GM23248 (cell line): ENCODE data around the gene ARMS2. TPM values are rescaled to one million over a fixed set of nuclear protein-coding genes. Genes with fewer than 3 reads are reported as not detected.

Experiments
- DNase-seq: peaks from one replicate; pipeline ENCODE4 v3.0.0-alpha.2; 2015
- H2AFZ ChIP-seq: fragments of 200-600 bp; sonication (generic); 2 replicates; pipeline ENCODE4 v1.6.1; 2016; ENCODE audit warnings: antibody characterized with exemption
- H3F3A ChIP-seq: fragments of 200-600 bp; sonication (generic); 2 replicates; pipeline ENCODE4 v1.6.1; 2016; ENCODE audit warnings: mild to moderate bottlenecking, antibody characterized with exemption, mixed run types; ENCODE audit not compliant: insufficient read depth
- H3K27ac ChIP-seq: fragments of 200-600 bp; sonication (generic); 2 replicates; pipeline ENCODE4 v1.5.1; 2016; ENCODE audit warnings: mild to moderate bottlenecking
- H3K27me3 ChIP-seq: fragments of 200-600 bp; sonication (generic); replicated peaks from 2 replicates; pipeline ENCODE4 v1.6.1; 2016; ENCODE audit warnings: mild to moderate bottlenecking; ENCODE audit not compliant: insufficient read depth
- H3K36me3 ChIP-seq: fragments of 200-600 bp; sonication (generic); 2 replicates; pipeline ENCODE4 v1.6.1; 2016; ENCODE audit warnings: low read depth, mild to moderate bottlenecking
- H3K4me1 ChIP-seq: fragments of 200-600 bp; sonication (generic); 2 replicates; pipeline ENCODE4 v1.6.1; 2016; ENCODE audit warnings: mild to moderate bottlenecking; ENCODE audit not compliant: insufficient read depth
- H3K4me2 ChIP-seq: fragments of 200-600 bp; sonication (generic); one replicate; pipeline ENCODE4 v1.6.1; 2016; ENCODE audit warnings: mild to moderate bottlenecking; ENCODE audit not compliant: unreplicated experiment
- H3K4me3 ChIP-seq: fragments of 200-600 bp; sonication (generic); 2 replicates; pipeline ENCODE4 v1.5.1; 2016; ENCODE audit warnings: mild to moderate bottlenecking
- H3K79me2 ChIP-seq: fragments of 200-600 bp; sonication (generic); 2 replicates; pipeline ENCODE4 v1.6.1; 2016; ENCODE audit warnings: mild to moderate bottlenecking; ENCODE audit not compliant: insufficient read depth
- H3K9ac ChIP-seq: fragments of 200-600 bp; sonication (generic); 2 replicates; pipeline ENCODE4 v1.6.1; 2016; ENCODE audit warnings: mild to moderate bottlenecking
- H3K9me2 ChIP-seq: fragments of 200-600 bp; sonication (generic); 2 replicates; pipeline ENCODE4 v1.6.1; 2016; ENCODE audit warnings: mixed run types, mild to moderate bottlenecking, moderate library complexity; ENCODE audit not compliant: insufficient read depth
- H3K9me3 ChIP-seq: fragments of 200-600 bp; sonication (generic); one replicate; pipeline ENCODE4 v1.6.1; 2017; ENCODE audit warnings: low read depth
- H4K20me1 ChIP-seq: fragments of 200-600 bp; sonication (generic); 2 replicates; pipeline ENCODE4 v1.6.0; 2016; ENCODE audit not compliant: insufficient read depth
- EZH2 ChIP-seq: fragments of 200-600 bp; sonication (generic); IDR thresholded peaks from 2 replicates; pipeline ENCODE4 v1.6.1; 2018; ENCODE audit warnings: antibody characterized with exemption, mild to moderate bottlenecking; ENCODE audit not compliant: insufficient read depth, poor library complexity, severe bottlenecking
- EZH2phosphoT487 ChIP-seq: fragments of 200-600 bp; sonication (generic); IDR thresholded peaks from 2 replicates; pipeline ENCODE4 v1.6.1; 2018; ENCODE audit warnings: antibody characterized with exemption, moderate library complexity, mild to moderate bottlenecking, low read depth; ENCODE audit not compliant: insufficient read depth
- WGBS, 2 experiments: methylation state at CpG; one replicate each; pipeline ENCODE4 v1.1.6; 2015 to 2017; ENCODE audit warnings: low lambda C conversion rate in 2 of 2, low coverage in 1 of 2; ENCODE audit errors: missing lambda C conversion rate in 2 of 2; 5-methylcytosine and 5-hydroxymethylcytosine counted together
- in situ Hi-C: fragments of 300-500 bp; cut with MboI; formaldehyde crosslinking; loops from 2 replicates; pipeline ENCODE4 v1.15.0; 2020
- polyA plus RNA-seq: library from polyadenylated mRNA; unstranded; fragments of >200 nt; fragmentation: Nextera tagmentation; extraction: Ambion mirVana; gene quantifications from 2 replicates; pipeline ENCODE4 v1.2.1, GENCODE V29; 2016
- total RNA-seq: library from RNA; depleted of rRNA; stranded (reverse); fragments of >200 nt; shearing (Covaris generic); gene quantifications from 2 replicates; pipeline ENCODE4 v1.2.3, GENCODE V29; 2014

Gene ARMS2
- total and polyA plus RNA-seq, 2 experiments from 2014 or later: not detected

DNA sequence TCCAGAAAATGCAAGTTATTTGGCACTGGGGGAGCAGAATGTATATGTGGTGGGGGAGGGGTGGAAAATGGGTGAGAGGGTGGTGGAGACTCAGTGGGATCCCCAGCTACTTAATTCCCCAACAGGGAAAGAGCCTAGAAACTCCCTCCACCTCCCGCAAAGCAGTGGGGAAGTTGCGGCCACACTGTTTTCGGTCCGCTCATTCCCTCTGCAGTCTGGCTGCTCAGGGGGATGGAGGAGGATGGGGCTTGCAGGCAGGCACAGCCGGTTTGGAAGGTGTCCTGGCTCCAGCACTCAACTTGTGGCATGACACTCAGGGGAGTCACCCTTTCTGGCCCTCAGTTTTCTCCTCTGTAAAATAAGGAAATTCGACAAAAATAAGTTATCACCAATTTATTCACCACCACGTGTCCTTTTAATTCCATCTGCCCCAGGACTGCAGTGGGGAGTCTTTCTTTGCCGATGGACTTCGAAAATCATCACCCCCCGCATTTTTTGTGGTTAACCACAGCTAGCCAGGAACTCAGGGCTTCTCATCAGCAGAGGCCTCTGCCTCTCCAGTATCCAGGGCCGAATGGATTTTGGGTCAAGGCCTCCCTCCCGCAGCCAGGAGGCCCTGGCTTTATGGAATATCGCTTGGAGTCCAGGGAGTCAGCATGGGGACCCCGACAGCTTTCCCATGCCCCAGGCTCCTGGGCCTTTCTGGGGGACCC lies 5.3 kb downstream of the ARMS2 start:
- 75 to 80% methylated on average over 14 of the region's 14 CpGs for WGBS, 2 experiments
- H4K20me1 ChIP-seq: no peaks in the 10 kb centered on the region
- H3K4me2 ChIP-seq: no peak overlapping the region
- TF ChIP-seq EZH2phosphoT487: no peak
- no peak for TF ChIP-seq EZH2
- peak; percentile 35 for DNase-seq
- in situ Hi-C loops: no loop called here
- 0 out of 2 replicates have a peak, but pooled peaks cover 18% of the 10 kb centered on the region for H3K4me1 ChIP-seq
- H3K27me3 ChIP-seq: no peaks in the 10 kb centered on the region
- H2AFZ ChIP-seq: no peak overlapping the region
- no peaks in the 10 kb centered on the region for H3K9me3 ChIP-seq
- no peaks in the 10 kb centered on the region for H3K36me3 ChIP-seq
- H3K9me2 ChIP-seq: no peaks in the 10 kb centered on the region
- H3K4me3 ChIP-seq: no peak overlapping the region
- no peak overlapping the region for H3K9ac ChIP-seq
- H3K27ac ChIP-seq: no peak overlapping the region
- H3F3A ChIP-seq: no peaks in the 10 kb centered on the region; the same call in 1 of the 2 replicates
- peaks cover 19% of the 10 kb centered on the region for H3K79me2 ChIP-seq

DNA sequence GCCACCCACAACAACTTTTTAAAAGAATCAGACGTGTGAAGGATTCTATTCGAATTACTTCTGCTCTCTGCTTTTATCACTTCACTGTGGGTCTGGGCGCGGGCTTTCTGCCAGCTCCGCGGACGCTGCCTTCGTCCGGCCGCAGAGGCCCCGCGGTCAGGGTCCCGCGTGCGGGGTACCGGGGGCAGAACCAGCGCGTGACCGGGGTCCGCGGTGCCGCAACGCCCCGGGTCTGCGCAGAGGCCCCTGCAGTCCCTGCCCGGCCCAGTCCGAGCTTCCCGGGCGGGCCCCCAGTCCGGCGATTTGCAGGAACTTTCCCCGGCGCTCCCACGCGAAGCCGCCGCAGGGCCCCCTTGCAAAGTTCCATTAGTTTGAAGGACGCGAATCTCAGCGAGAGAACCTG lies 6.4 kb downstream of the ARMS2 start:
- Histone ChIP-seq H3K4me2 (peak overlapping the region; percentile 87), H3K4me3 (peak overlapping the region; percentile 74), H3K9me3 (no peaks in the 10 kb centered on the region), H2AFZ (peak overlapping the region; percentile 96), H3K4me1 (0 out of 2 replicates have a peak, but pooled peaks cover 18% of the 10 kb centered on the region), H3K27ac (no peak overlapping the region), H3K79me2 (peaks cover 30% of the 10 kb centered on the region), H4K20me1 (no peaks in the 10 kb centered on the region), H3K9ac (peak overlapping the region; percentile 76), H3K36me3 (no peaks in the 10 kb centered on the region), H3F3A (no peaks in the 10 kb centered on the region; the same call in 1 of the 2 replicates), H3K27me3 (no peaks in the 10 kb centered on the region), H3K9me2 (no peaks in the 10 kb centered on the region)
- 2 to 4% methylated on average over 40 of the region's 40 CpGs for WGBS, 2 experiments
- in situ Hi-C loops: no loop called here
- DNase-seq: peak; percentile 36
- TF ChIP-seq EZH2 (no peak), EZH2phosphoT487 (no peak)

DNA sequence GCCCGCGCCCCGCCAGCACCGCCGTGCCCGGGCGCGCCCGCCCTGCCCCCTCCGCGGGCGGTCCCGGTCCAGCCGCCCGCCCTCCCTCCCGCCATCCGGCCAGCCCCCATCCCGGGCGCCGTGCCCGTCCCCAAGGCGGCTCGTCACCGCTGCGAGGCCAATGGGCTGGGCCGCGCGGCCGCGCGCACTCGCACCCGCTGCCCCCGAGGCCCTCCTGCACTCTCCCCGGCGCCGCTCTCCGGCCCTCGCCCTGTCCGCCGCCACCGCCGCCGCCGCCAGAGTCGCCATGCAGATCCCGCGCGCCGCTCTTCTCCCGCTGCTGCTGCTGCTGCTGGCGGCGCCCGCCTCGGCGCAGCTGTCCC lies 6.9 kb downstream of the ARMS2 start, which contains the start of gene HTRA1:
TSS of gene HTRA1 (plus strand) at position 187 of the 362 bp plus-strand sequence. CDS start at position 287, 100 bp downstream.
- Histone ChIP-seq H3K36me3 (no peaks in the 10 kb centered on the region), H3K27ac (peak within 1 kb of the TSS; percentile 66), H3F3A (no peaks in the 10 kb centered on the region; the same call in 1 of the 2 replicates), H3K4me3 (peak within 1 kb of the TSS; percentile 74), H3K9me3 (no peaks in the 10 kb centered on the region), H3K9ac (peak within 1 kb of the TSS; percentile 81), H3K4me2 (peak within 1 kb of the TSS; percentile 91), H3K9me2 (no peaks in the 10 kb centered on the region), H3K4me1 (0 out of 2 replicates have a peak, but pooled peaks cover 18% of the 10 kb centered on the region), H3K79me2 (peaks cover 35% of the 10 kb centered on the region), H3K27me3 (no peaks in the 10 kb centered on the region), H2AFZ (peak within 1 kb of the TSS; percentile 96), H4K20me1 (no peaks in the 10 kb centered on the region)
- 0 to 1% methylated on average over 18 to 46 of the region's 56 CpGs for WGBS, 2 experiments
- DNase-seq: peak; percentile 86
- in situ Hi-C loops: no loop called here
- TF ChIP-seq EZH2phosphoT487 (no peak), EZH2 (no peak)

DNA sequence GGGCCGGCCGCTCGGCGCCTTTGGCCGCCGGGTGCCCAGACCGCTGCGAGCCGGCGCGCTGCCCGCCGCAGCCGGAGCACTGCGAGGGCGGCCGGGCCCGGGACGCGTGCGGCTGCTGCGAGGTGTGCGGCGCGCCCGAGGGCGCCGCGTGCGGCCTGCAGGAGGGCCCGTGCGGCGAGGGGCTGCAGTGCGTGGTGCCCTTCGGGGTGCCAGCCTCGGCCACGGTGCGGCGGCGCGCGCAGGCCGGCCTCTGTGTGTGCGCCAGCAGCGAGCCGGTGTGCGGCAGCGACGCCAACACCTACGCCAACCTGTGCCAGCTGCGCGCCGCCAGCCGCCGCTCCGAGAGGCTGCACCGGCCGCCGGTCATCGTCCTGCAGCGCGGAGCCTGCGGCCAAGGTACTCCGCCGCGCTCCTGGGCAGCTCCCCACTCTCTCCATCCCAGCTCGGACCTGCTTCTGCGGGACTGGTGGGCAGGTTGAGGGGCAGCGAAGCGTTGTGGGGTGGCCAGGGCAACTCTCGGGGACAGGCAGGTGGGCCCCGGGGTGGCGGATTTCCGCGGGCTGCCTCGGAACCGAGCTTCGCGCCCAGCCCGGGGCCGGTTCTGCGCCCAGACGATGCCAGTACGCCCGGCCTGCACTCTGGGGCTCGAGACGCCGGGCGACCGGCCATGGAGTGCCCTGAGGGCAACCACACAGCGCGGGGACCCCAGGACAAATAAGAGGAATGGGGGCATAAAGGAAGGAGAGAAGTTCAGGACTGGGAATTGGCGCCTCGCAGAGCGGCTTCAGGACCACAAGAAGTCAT lies 7.5 kb downstream of the ARMS2 start:
- Histone ChIP-seq H4K20me1 (no peaks in the 10 kb centered on the region), H3K4me2 (peak overlapping the region; percentile 91), H3K9me3 (no peaks in the 10 kb centered on the region), H3K9ac (peak overlapping the region; percentile 81), H3K27me3 (no peaks in the 10 kb centered on the region), H3K79me2 (peaks cover 41% of the 10 kb centered on the region), H3F3A (no peaks in the 10 kb centered on the region; the same call in 1 of the 2 replicates), H3K4me1 (0 out of 2 replicates have a peak, but pooled peaks cover 18% of the 10 kb centered on the region), H3K4me3 (peak overlapping the region; percentile 74), H3K9me2 (no peaks in the 10 kb centered on the region), H3K36me3 (no peaks in the 10 kb centered on the region), H3K27ac (peak overlapping the region; percentile 66), H2AFZ (peak overlapping the region; percentile 64)
- 1% methylated on average over 50 to 57 of the region's 95 CpGs for WGBS, 2 experiments
- TF ChIP-seq EZH2phosphoT487 (no peak), EZH2 (no peak)
- DNase-seq: peak; percentile 57
- in situ Hi-C loops: no loop called here
